ENCODE measurements around the gene ATF6.

The ATF6 gene

DNA sequence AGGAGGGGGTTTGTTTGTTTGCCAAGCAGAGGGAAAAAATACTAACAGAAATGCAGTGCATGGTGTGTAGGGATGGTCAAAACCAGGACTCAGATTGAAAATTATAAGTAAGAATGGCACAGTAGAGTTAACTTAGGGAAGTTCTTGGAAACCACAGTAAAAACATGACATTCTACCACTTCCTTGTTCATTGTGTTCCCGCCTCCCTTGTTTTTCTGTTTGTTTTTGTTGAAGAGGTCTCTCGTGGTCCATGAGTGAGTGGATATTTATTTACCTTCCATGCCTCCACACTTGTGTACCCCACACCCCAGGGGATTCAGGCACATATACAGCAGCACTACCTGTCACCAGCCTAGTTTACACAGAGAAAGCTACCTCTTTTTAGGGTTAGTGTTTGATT lies 187.9 kb downstream of the ATF6 start:
- no peak for DNase-seq
- Histone ChIP-seq H3K27ac (no peak overlapping the region), H3K9me3 (ENCODE audit: severe bottlenecking) (no peaks in the 10 kb centered on the region), H3K4me3 (ENCODE audit: low read depth, low read length) (no peak overlapping the region), H3K36me3 (peaks cover 8% of the 10 kb centered on the region), H3K27me3 (ENCODE audit: insufficient read depth, low read depth, severe bottlenecking) (no peaks in the 10 kb centered on the region)
- TF ChIP-seq, protein P1, sequence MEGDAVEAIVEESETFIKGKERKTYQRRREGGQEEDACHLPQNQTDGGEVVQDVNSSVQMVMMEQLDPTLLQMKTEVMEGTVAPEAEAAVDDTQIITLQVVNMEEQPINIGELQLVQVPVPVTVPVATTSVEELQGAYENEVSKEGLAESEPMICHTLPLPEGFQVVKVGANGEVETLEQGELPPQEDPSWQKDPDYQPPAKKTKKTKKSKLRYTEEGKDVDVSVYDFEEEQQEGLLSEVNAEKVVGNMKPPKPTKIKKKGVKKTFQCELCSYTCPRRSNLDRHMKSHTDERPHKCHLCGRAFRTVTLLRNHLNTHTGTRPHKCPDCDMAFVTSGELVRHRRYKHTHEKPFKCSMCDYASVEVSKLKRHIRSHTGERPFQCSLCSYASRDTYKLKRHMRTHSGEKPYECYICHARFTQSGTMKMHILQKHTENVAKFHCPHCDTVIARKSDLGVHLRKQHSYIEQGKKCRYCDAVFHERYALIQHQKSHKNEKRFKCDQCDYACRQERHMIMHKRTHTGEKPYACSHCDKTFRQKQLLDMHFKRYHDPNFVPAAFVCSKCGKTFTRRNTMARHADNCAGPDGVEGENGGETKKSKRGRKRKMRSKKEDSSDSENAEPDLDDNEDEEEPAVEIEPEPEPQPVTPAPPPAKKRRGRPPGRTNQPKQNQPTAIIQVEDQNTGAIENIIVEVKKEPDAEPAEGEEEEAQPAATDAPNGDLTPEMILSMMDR (IDR thresholded peaks at IDR 0.05; ENCODE audit: low read depth, low read length), result no peak

DNA sequence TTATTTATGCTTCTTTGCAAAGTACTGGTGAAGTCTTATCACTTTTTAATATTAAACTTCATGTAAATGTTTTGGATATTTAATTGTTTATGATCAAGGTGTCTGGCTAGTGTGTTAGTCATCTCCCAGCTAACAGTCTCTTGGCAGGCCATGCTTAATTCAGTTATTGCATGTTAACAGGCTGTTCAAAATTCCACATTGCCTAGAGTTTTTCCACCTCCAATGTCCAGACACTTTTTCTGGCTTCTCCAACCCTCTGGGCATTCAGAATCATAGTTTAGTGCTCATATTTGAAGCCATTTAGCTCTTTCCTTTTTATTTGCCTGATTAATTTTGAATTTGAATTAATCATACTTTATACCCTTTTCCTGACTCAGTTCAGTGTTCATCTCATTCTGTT lies 188.3 kb downstream of the ATF6 start:
- no peak overlapping the region for H3K27ac ChIP-seq

DNA sequence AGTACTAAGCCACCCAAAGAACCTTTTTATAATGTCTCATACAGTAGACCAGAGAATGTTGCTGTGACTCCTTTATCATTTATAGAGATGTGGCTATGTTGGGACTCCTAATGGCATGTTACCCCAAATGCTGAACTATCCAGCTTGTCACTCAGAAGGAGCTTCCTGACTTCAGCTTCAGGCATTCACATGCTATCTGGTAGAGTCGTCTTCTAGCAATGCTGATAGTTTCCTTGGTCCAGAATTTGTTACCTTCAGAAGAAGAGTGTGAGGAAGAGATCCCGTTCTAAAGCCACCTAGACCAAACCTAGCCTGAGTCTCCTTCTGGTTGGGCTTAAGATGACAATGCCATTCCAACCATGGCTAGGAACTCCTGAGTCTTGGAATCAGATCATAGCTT lies 189.5 kb downstream of the ATF6 start:
- Histone ChIP-seq H3K4me3 (ENCODE audit: low read depth, low read length) (no peak overlapping the region), H3K27ac (no peak overlapping the region), H3K9me3 (ENCODE audit: severe bottlenecking) (no peaks in the 10 kb centered on the region), H3K36me3 (peaks cover 14% of the 10 kb centered on the region), H3K27me3 (ENCODE audit: insufficient read depth, low read depth, severe bottlenecking) (no peaks in the 10 kb centered on the region)
- no peak for DNase-seq
- TF ChIP-seq, protein P1 (IDR thresholded peaks at IDR 0.05; ENCODE audit: low read depth, low read length), result no peak

More for the DNA sequence above, 188.3 kb downstream of the ATF6 start:
- TF ChIP-seq, protein P1 (IDR thresholded peaks at IDR 0.05; ENCODE audit: low read depth, low read length), result no peak
- no peaks in the 10 kb centered on the region for H3K9me3 ChIP-seq (ENCODE audit: severe bottlenecking)
- no peaks in the 10 kb centered on the region for H3K27me3 ChIP-seq (ENCODE audit: insufficient read depth, low read depth, severe bottlenecking)
- H3K4me3 ChIP-seq (ENCODE audit: low read depth, low read length), result no peak overlapping the region
- H3K36me3 ChIP-seq, result peaks cover 10% of the 10 kb centered on the region
- no peak for DNase-seq

DNA sequence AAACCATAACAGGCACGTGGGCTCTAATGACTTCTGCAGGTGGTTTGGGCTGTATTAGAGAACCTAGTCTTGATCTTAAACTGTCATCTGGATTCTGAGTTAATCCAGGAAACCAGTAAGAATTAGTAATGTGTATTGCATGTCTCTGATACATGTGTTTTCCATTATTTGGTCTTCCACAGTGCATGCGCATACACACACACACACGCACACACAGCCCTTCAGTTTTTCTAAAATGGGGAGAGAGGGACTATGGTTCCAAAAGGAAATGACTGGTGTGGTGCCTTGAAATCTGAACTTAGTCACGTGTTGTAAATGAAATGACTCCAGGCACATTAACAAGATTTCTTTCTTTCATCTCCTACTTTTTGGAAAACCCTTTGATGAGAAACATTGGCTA lies 190.0 kb downstream of the ATF6 start:
- Histone ChIP-seq H3K27ac (no peak overlapping the region), H3K9me3 (ENCODE audit: severe bottlenecking) (no peaks in the 10 kb centered on the region), H3K27me3 (ENCODE audit: insufficient read depth, low read depth, severe bottlenecking) (no peaks in the 10 kb centered on the region), H3K36me3 (peaks cover 14% of the 10 kb centered on the region), H3K4me3 (ENCODE audit: low read depth, low read length) (no peak overlapping the region)
- no peak for DNase-seq
- TF ChIP-seq, protein P1 (IDR thresholded peaks at IDR 0.05; ENCODE audit: low read depth, low read length), result no peak

DNA sequence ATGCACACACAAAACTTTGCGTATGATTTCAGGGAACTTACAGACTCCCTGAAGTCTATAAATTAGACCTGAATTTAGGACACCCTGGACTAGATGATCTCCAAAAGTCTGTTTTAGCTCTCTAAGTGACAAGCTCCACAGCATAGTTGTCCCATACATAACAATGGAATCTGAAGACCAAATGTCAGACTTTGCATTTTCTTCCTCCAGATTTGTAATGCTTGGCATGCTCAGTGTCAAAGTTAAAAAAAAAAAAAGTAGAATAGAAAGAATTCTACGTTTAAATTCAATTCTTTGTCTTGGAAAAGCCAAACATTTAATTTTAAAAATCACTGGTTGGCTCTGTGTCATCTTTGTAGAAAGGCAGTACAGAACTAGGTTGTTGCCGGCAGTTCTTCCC lies 190.8 kb downstream of the ATF6 start:
- no peak overlapping the region for H3K4me3 ChIP-seq (ENCODE audit: low read depth, low read length)
- no peak overlapping the region for H3K27ac ChIP-seq
- TF ChIP-seq, protein P1 (IDR thresholded peaks at IDR 0.05; ENCODE audit: low read depth, low read length), result no peak
- no peaks in the 10 kb centered on the region for H3K9me3 ChIP-seq (ENCODE audit: severe bottlenecking)
- peaks cover 17% of the 10 kb centered on the region for H3K36me3 ChIP-seq
- no peak for DNase-seq
- H3K27me3 ChIP-seq (ENCODE audit: insufficient read depth, low read depth, severe bottlenecking), result no peaks in the 10 kb centered on the region

DNA sequence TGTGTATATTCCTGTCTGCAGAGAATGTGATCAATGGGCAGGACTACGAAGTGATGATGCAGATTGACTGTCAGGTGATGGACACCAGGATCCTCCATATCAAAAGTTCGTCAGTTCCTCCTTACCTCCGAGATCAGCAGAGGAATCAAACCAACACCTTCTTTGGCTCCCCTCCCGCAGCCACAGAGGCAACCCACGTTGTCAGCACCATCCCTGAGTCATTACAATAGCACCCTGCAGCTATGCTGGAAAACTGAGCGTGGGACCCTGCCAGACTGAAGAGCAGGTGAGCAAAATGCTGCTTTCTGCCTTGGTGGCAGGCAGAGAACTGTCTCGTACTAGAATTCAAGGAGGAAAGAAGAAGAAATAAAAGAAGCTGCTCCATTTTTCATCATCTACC lies 192.3 kb downstream of the ATF6 start:
- TF ChIP-seq, protein P1 (IDR thresholded peaks at IDR 0.05; ENCODE audit: low read depth, low read length), result no peak
- Histone ChIP-seq H3K9me3 (ENCODE audit: severe bottlenecking) (no peaks in the 10 kb centered on the region), H3K4me3 (ENCODE audit: low read depth, low read length) (no peak overlapping the region), H3K27me3 (ENCODE audit: insufficient read depth, low read depth, severe bottlenecking) (no peaks in the 10 kb centered on the region), H3K36me3 (peaks cover 23% of the 10 kb centered on the region), H3K27ac (no peak overlapping the region)
- DNase-seq, result no peak
